GM19452 (cell line): ENCODE measurements around the gene TRIM4.
"Not testable (repeated sequence)": the region's sequence is repeated elsewhere in the genome, so short reads cannot be mapped to it uniquely, and the experiment has no call there.

Experiments
- ATAC-seq: cut with Tn5 transposase; IDR thresholded peaks from one replicate; pipeline ENCODE4 v1.9.1; 2021; ENCODE audit not compliant: unreplicated experiment

The TRIM4 gene

GRCh38 chr7:99918959-99919813 is at the start of gene TRIM4:
Gene TRIM4, minus strand, starts transcription at chr7:99919530. Its CDS starts 129 bp downstream, at chr7:99919401.
- ATAC-seq, result peak; percentile 95

GRCh38 chr7:99958564-99959227 is 39.4 kb upstream of the TRIM4 start:
- no peak for ATAC-seq

GRCh38 chr7:99955247-99955646 is 35.9 kb upstream of the TRIM4 start:
- no peak for ATAC-seq

GRCh38 chr7:99954643-99955042 is 35.3 kb upstream of the TRIM4 start:
- ATAC-seq, result not testable (repeated sequence)

- ATAC-seq, result no peak
Observed at GRCh38 chr7:99953649-99954048, 34.3 kb upstream of the TRIM4 start.

GRCh38 chr7:99952649-99953048 is 33.3 kb upstream of the TRIM4 start:
- not testable (repeated sequence) for ATAC-seq

GRCh38 chr7:99950819-99951218 is 31.5 kb upstream of the TRIM4 start:
- ATAC-seq, result not testable (repeated sequence)

- no peak for ATAC-seq
Observed at GRCh38 chr7:99949645-99950228, 30.4 kb upstream of the TRIM4 start.

GRCh38 chr7:99947608-99948007 is 28.3 kb upstream of the TRIM4 start:
- ATAC-seq, result no peak

GRCh38 chr7:99944497-99945070 is 25.3 kb upstream of the TRIM4 start:
- ATAC-seq, result no peak

- ATAC-seq, result no peak
Observed at GRCh38 chr7:99943641-99944496, 24.5 kb upstream of the TRIM4 start.

- no peak for ATAC-seq
Observed at GRCh38 chr7:99938296-99938695, 19.0 kb upstream of the TRIM4 start.

GRCh38 chr7:99935009-99935408 is 15.7 kb upstream of the TRIM4 start:
- not testable (repeated sequence) for ATAC-seq

- no peak for ATAC-seq
Observed at GRCh38 chr7:99930376-99930775, 11.0 kb upstream of the TRIM4 start.

GRCh38 chr7:99929730-99930053 is 10.4 kb upstream of the TRIM4 start:
- no peak for ATAC-seq

- no peak for ATAC-seq
Observed at GRCh38 chr7:99928994-99929729, 9.8 kb upstream of the TRIM4 start, which contains the start of gene GJC3. Gene GJC3, minus strand, starts transcription at chr7:99929620. Its CDS starts 0 bp downstream, at chr7:99929620.

- ATAC-seq, result no peak
Observed at GRCh38 chr7:99928188-99928587, 8.9 kb upstream of the TRIM4 start.

GRCh38 chr7:99927536-99927935 is 8.2 kb upstream of the TRIM4 start:
- no peak for ATAC-seq

GRCh38 chr7:99926321-99926720 is 7.0 kb upstream of the TRIM4 start:
- ATAC-seq, result no peak

GRCh38 chr7:99923200-99923599 is 3.9 kb upstream of the TRIM4 start:
- ATAC-seq, result no peak
